Stimulated activated naive CD4-positive, alpha-beta T cell (primary cell): ENCODE results near the gene AIF1L.

Experiments
- DNase-seq, 6 experiments: peaks; one replicate each; lab custom pipeline; 2025; lab: John Stamatoyannopoulos, UW

The AIF1L gene

DNA sequence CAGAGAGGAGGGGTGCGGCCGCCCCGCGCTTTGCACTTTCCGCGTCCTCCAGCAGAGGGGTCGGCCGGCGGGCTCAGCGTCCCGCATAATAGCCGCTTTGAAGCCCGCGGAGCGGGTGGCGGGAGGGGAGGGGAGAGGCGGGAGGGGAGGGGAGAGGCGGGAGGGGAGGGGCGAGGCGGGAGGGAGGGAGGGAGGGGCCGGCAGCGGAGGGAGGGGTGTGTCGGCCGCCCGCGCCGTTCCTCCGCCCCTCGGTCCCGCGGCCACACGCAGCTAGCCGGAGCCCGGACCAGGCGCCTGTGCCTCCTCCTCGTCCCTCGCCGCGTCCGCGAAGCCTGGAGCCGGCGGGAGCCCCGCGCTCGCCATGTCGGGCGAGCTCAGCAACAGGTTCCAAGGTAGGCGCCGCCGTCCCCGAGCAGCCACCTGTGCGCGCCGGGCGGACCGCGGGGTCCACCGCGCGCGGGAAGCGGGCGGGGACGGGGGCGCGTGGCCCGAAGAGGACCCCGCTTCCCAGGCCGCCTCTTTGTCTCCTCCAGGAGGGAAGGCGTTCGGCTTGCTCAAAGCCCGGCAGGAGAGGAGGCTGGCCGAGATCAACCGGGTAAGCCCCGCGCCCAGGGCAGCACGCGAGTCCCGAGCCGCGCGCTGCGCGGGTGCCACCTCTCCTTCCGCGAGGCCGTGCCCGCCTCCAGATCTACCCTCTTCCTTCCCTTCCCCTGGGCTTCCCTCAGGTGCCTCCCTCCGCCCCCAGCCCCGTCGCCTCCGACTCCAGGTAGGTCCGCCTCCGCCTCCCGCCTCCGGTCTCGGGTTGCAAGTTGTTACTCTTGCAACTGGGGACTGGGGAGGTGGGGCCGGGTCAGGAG, at the start of gene AIF1L:
Gene AIF1L, plus strand, starts transcription at position 263 of the 857 bp plus-strand sequence. Its CDS starts 99 bp downstream, at position 362.
- no peak for DNase-seq

DNA sequence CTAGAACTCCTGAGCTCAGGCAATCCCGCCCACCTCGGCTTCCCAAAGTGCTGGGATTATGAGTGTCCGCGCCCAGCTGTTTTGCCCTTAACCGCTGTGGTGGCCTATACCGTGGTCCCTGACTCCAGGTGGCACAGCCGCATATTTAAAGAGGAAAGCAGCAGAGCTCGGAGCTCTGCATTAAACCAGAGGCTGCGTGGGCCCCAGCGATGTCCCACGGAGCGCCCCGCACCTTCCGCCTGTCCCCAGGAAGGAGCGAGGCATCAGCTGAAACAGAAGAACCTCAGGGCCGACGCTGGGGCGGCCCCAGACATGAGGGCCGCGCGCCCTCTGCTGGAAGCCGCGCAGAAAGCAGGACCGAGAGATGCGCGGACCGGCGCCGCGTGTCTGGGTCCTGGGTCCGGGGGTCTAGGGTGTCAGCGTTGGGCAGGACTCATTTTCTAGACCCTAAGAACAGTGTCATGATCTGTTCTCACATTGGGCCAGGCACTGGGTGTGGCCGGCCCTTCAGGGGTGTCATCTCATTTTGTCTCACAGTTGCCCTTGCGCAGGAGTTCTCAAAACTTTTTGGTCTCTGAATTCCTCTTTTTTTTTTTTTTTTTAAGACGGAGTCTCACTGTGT, 49.6 kb upstream of the AIF1L start:
- DNase-seq = peak; percentile 34 to 71 (median 54)

DNA sequence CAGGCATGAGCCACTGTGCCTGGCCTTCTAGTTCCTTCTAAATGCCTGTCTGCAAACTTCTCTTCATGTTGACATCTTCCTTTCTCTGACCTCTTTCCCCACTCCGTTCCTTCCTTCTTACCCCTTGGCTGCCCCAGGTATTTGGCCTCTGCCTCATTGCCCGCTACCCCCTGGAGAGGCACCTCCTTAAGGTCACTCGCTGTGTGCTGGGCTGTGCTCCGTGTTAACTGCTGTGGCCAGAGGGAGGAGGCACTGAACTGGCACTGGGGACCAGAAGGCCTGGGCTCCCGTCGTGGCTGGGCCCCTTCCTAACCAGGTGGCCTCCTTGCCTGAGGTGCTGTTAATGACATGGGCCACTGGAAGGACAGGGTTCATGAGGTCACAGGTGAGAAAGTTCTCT, 48.0 kb upstream of the AIF1L start:
- no peak for DNase-seq

DNA sequence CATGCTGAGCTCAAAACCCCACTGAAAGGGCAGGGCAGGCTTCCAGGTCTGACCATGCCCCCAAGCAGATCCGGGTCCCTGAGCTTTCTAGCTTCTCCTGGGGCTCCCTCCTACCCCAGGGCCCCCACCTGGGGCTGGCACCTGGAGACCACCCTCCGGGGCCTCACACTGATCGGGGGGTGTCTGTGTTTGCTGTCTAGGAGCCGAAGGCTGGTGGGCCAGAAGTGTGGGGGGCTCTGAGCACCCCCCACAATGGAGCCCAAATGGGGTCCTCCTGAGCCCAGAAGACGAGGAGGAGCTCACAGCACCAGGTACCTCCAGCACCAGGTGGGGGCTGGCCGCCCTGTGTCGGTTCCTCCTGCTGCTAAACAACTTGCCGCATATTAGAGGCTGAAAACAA, 47.5 kb upstream of the AIF1L start:
- DNase-seq = no peak

DNA sequence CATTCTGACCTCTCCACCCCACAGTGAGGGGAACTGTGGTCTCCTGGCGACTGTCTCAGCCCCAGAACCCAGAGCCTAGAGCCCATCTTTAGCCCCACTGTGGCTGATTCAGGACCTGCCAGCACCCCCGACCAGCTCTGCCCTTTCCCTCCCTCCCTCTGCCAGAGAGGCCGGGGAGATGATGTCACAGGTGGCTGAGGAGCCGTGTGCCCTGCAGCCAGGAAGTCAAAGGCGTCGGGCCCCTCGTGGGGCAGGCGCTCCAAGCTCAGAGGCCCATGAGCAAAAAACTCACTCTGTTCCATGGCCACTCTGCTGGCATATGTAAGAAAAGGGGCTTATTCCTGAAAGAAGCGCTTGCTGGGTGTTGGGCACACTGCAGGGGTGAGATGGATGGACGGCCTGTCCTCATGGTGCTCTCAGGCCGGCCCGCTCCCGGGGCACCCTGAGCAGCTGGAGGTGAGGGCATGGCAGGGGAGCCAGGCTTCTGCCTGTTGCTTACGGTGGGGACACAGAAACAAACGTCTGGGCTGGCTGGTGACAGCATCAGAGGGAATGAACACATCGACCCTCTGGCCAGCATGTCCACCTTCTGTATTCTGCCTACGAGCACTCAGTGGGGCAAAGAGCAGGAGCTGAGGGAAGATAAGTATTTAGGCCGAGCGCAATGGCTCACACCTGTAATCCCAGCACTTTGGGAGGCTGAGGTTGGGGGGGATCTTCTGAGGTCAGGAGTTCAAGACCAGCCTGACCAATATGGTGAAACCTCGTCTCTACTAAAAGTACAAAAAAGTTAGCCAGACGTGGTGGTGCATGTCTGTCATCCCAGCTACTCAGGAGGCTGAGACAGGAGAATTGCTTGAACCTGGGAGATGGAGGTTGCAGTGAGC, 46.3 kb upstream of the AIF1L start:
- no peak for DNase-seq

DNA sequence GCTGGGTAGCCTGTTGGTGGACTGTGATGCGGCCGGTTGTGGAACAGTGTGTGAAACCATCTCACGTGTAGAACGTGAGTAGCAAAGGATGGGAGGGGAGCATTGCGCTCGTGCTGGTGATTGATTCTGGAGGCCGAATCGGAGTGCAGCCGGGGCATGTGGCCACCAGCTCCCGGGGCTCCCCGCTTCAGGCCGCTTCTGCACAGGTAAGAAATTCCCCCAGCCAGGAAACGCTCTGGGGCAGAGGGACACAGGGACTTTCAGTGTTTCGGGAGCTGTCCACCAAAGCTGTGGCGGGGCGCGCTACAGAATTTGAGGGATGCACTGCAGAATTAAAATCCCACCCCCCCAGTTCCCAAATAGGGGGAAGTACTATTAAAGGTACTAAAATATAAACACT, 45.5 kb upstream of the AIF1L start:
- DNase-seq = no peak

DNA sequence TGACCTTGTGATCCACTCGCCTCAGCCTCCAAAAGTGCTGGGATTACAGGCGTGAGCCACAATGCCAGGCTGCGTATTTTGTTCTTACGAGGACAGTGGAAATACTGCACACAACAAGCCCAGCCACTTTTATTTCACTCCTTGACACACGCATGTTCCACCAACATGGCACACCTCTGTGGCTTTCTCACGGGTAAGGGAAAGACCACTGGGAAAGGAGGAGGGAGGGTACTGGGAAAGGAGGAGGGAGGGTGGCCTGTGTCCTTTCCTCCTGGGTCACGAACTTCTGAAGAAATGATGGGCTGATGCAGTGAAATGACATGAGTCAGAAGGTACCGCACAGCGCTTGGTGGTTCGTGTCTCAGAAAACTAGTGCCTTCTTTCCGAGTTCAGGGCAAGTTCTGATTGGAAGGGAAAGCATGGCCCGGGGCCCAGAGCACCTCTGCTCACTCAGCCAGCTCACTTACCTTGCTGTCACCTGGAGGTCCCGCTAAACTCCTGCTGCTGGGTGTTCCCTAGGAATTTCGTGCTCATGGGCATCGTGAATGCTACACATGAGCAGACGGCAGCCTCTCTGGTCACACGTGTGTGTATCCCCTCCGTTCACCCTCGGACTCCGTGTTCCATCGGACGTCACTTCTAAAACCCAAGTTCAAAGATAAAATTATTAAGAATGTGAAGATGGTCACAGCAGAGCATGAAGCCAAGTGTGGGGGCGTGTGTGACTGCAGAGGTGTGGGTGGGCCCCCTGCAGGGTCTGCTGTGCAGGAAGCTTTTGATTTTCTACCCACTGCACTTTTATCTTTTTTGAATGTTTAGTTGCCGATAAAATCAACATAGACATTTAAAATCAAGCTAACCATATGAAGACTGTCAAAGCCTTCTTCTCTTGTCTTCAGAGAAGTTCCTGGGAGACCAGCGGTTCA, 44.5 kb upstream of the AIF1L start:
- no peak for DNase-seq

DNA sequence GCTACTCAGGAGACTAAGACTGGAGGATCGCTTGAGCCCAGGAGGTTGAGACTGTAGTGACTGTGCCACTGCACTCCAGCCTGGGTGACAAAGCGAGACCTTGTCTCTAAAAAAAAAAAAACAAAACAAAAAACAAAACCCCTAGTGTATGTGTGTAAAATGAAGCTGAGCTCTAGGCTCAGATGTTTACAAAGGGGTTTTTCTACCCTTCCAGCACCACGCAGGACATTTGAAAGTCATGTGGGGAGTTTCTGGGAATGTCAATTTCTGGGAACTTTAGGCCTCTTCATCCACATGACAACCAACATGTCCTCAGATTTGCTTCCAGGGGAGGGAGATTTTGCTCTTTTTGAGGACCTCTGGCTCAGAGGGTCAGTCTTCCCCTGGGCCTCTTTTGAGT, 42.4 kb upstream of the AIF1L start:
- DNase-seq = no peak

DNA sequence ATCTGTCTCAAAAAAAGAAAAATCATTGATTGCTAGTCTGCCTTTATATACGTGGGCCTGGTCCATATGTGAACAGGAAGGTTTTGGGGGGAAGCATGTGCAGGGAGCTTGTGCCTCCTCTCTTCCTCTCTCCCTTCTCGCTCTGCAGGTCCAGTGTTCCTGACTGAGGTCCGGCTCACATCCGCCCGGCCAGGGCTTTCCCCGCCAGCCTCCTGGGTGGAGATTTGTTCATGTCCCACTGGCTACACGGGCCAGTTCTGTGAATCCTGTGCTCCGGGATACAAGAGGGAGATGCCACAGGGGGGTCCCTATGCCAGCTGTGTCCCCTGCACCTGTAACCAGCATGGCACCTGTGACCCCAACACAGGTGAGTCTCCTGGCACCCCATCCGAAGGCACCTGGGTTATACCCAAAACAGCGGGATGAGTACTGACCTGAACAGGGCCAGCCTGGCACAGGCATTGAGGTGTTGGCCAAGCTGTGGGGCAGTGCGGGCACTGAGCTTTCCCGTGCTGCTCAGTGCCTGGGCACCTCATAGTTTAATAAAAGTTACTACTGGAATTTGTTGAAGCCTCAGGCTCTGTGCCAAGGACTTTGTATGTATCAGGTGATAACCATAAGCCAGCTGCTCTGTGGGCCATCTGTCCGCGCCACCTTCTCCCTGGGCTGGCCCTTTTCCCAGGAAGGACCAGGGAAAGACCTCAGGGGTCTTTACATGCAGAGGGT, 39.4 kb upstream of the AIF1L start:
- DNase-seq = no peak

DNA sequence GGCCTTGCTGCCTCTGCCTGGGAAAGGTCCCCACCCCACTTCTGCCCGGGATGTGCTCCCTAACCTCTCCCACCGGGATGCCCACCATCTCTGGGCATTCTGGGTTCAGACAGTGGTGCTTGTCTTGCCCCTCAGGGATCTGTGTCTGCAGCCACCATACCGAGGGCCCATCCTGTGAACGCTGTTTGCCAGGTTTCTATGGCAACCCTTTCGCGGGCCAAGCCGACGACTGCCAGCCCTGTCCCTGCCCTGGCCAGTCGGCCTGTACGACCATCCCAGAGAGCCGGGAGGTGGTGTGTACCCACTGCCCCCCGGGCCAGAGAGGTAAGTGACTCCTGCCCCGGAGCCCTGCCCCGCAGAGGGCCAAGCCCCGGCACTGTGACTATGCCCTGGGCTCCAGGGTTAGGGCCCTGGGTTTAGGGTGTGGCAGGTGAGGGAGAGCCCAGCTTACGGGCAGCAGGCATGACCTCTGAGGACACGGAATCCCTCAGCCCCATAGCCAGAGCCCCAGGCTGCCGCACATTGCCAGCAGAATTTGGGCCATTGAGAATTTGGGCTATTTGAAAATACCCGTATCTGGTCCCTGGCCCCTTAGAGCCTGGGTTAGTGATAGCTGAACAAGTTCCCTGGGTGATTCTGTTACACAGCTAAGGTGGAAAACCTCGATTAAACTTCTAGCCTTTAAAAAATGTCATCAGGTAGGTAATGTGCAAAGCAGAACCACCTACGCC, 35.3 kb upstream of the AIF1L start:
- DNase-seq = no peak

DNA sequence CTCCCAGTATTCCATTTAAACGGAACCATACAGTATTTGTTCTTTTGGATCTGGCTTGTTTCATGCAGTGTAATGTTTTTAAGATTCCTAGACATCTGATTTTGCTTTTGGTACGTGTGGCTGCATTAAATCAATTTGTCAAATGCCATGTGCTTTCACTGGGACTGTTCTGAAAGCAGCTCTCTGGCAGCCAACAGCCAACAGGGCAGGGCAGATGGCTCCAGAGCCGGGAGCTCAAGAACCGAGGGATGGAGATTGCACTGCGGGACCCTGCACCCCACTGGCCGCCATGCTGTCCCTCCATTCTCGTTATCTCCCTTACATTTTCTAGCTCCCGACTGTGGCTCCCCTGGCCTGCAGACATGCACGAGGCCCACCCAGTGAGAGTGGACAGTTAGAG, 33.4 kb upstream of the AIF1L start:
- no peak for DNase-seq

DNA sequence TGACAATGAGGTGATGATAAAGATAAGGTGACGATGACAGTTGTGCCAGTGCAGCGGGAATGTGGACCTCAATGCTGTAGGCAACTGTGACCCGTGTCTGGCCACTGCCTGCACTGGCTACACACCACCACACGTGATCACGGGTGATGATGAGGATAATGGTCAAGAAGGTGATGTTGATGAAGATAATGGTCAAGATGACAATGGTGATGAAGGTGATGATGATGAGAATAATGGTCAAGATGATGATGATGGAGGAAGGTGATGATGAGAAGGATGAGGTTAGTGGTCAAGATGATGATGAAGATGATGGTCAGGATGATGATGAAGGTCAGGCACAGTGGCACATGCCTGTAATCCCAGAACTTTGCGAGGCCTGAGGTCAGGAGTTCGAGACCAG, 30.7 kb upstream of the AIF1L start:
- no peak for DNase-seq

DNA sequence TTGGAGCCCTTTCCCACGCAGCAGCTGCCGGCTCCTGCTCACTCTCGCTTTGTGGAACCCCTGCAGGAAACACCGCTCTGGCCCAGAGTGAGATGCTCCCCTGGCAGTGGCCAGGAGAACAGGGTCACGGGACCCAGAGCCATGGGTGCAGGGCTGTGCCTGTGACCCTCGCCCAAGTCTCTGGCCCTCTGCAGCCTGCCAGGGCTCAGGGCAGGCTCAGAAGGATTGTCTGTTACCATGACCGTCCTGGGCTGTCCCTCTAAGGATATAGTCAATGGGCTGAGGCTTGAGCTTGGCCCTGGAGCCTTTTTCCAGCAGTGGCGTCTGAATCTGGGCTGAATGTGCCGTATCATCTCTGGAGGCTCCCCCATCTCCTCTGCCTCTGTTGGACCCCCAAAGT, 28.7 kb upstream of the AIF1L start:
- no peak for DNase-seq

DNA sequence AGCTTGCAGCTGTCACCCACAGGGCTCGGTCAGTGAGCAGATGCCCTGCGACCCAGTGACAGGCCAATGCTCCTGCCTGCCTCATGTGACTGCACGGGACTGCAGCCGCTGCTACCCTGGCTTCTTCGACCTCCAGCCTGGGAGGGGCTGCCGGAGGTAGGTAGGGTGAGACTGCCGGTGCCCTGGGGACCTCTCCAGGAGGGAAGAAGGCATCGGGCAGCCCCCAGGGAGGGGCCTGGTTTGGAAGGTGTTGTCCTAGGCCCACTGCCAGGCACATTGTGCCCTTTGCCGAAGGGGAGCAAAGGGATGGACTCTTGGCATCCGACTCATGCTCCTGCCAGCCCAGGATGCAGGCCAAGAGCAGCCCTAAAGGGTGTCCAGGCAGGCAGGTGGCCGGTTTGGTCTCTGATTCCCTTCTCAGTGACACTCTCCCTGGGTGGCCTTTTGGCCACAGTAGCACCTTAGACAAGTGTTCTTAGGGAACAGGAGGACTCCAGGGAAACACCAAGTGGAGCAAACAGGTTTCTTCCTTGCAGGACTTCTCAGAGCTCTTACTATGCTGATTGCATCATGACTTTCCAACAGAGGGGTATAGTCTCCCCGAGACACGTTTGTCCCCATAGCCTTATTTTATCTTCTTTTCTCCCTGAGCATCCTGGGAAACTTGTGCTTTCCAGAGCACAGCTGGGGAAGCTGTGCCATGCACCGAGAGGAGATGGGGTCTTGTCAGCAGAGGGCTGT, 28.1 kb upstream of the AIF1L start:
- DNase-seq = no peak

DNA sequence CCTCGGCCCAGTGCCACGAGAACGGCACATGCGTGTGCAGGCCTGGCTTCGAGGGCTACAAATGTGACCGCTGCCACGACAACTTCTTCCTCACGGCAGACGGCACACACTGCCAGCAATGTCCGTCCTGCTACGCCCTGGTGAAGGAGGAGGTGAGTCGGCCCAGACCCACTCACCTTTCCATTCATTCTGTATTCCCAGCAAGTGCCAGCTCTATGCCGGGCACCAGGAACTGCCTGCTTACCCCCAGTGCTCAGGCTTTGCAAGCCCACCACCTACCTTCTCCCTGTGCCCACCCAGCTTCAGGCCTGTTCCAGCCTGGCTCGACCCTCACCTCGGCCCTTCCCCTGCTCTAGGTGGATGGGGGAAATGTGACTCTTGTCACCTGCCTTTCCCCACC, 26.6 kb upstream of the AIF1L start:
- no peak for DNase-seq

DNA sequence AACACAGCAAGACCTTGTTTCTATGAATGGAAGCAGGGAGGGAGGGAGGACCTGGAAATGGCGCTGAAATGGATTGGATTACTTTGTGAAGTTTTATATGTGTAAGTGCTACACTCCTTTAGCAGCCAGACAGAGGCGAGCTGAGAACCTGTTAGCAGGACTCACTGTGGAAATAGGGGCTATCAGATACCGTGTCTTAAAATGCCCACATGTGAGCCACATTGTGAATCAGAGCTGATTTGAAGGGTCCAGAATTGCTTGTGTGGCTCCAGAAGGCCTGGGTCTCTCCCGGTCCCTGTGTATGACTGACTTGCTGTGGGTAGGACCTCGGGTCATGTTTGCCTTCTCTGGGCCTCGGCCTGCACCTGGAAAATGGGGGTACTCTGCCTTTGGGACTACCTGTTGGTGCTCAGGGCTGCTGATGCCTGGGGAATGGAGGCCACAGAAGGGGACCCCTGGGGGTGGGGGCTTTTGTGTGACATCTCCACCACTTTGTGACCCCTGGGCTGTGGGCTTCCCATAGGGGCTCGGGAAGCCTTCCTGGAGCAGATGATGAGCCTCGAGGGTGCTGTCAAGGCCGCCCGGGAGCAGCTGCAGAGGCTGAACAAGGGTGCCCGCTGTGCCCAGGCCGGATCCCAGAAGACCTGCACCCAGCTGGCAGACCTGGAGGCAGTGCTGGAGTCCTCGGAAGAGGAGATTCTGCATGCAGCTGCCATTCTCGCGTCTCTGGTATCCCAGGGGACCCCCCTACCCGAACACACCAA, 24.0 kb upstream of the AIF1L start:
- DNase-seq = no peak

DNA sequence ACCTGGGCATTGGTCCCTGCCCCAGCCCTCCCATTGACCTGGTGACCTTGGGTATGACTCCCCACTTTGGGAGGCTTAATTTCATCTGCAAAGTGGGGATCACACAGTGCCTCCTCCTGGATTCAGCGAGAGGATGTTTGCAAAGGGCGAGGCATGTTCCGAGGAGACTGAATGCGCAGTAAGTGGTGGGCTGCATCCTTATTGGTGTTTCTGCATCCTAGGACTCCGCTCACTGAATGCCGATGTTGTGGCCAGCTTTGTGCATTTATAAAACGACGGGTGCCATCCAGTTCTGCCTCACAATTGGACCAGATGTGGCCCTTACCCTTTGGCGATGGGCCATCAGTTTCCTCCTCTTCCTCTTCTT, 23.5 kb upstream of the AIF1L start:
- DNase-seq = no peak

DNA sequence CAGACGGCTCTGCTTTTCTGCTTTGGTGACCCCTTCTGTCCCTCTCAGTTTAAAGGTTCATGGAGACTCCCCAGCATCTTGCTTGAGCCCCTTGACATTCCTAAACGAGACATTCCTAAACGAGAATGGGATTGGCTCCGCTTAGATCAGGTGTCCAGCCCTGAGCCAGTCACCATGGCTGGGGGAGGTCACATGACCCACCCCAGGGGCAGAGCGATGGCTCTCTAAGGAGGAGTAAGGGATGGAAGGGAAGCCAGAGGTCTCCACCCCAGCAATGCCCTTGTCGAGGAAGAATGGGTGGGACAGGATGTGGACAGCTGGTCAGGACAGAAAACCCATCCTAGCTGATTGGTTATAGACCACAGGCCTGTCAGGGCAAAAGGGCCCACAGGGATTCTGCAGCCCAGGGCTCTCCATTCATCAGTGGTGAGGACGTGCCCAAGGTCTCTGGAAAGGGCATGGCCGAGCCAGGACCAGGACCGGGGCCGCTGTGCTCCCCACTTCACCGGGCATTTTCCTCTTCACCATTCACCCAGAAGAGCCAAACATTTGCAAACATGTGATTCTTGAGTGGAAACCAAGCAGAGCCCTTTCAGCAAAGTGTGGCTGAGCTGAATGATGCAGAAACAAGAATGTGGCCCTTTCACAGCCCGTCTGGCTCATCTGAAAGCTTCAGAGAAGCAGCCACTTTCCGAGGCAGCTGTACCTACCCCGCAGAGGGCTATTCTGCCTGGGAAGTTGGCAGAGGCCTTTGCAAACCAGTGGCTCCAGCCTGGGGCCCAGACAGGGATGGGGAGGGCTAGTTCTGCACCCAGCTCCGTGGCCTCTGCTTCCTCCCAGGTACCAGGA, 19.8 kb upstream of the AIF1L start:
- no peak for DNase-seq
